NCI-H1417 (cell line): Measurements from ENCODE around the gene PLD1.

Experiments
- DNase-seq, 3 experiments: peaks; one replicate each; lab custom pipeline; 2025; lab: John Stamatoyannopoulos, UW

The PLD1 gene

GRCh38 chr3:171797873-171798272 lies 12.4 kb downstream of the PLD1 start:
- no peak for DNase-seq

GRCh38 chr3:171797265-171797679 lies 13.0 kb downstream of the PLD1 start:
- DNase-seq: no peak

DNA sequence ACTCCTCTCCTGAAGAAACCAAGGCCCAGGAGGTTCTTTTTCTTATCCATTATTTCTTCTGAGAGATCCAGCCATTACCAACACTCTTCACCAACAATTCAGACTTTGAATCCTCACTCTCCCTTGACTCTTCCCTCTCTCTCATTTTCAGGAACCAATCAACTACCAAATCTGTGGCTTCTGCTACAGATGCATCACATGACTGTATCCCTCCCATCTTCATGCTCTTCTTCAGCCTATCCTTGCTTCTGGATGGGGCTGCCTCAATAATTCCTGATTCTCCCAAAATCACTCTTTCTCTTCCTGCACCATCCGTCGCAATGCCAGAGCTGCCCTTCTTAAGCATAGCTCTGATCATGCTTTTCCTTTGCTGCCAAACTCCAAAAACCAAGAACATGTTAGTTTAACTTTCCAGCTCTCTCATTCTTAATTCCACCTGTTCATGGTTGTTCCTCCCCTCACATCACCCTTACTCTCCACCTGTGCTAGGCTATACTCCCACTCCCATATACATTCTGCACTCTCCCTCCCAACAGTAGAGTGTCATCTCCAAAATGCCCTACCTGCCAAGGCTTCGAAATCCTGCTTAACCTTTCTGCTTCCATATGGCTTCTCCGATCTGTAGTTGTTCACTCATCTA lies 13.5 kb downstream of the PLD1 start:
- DNase-seq: no peak

DNA sequence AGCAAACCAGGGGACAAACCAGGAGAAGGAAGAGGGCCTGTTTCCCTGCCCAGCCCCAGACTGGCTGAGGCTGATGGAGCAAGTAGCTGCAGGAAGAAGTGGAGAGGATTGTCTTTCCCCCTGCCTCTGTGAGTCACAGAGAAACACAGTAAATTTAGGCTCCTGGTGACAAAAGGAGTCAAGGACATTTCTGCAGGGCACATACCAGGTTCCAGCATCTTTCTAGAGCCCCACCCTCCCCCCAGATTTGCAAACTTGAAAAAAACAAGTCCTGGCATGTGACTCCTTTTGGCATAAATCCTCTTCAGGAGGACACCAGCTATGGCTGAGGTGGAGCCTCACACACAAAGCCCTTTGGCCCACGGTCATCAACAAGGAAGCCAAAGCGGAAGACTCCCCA lies 17.8 kb downstream of the PLD1 start:
- no peak for DNase-seq

- no peak for DNase-seq
Measured at GRCh38 chr3:171791692-171792076, 18.6 kb downstream of the PLD1 start.

GRCh38 chr3:171790898-171791691 lies 19.2 kb downstream of the PLD1 start:
- no peak for DNase-seq

- peak in 1 of 3 experiments; percentile 49 for DNase-seq
Measured at GRCh38 chr3:171790574-171790897, 19.7 kb downstream of the PLD1 start.

DNA sequence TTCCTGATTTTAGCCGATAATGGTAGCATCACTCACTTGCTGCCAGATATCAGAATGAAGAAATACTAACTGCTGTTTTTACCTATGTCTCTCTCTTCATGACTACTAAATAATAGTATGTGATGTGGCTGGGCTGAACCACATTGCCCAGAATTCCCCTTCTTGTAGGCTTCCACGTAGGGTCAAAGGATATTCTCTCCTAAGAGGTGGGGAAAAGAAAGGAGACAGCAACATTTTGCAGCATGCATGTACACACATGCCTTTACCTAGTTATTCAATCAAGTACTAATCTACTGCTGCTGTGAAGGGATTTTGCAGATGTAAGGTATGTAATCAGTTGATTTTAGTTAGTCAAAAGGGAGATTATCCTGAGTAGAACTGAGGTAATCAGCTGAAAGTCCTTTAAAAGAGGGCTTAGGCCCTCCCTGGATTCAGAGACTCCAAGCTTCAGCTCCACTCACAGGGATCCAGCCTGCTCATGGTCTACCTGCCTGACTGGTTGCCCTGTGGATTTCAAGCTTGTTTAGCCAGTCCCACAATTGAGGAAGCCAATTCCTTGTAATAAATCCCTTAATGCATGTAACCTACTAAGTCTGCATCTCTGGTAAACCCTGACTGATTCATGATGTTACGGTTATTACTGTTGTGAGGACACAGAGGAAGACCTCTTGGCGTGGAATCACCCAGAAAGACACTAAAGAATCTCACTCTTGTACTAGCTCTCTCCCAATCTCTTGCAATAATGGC lies 20.4 kb downstream of the PLD1 start:
- DNase-seq: no peak

- DNase-seq: peak in 1 of 3 experiments; percentile 34
Measured at GRCh38 chr3:171788546-171789351, 21.5 kb downstream of the PLD1 start.

- no peak for DNase-seq
Measured at GRCh38 chr3:171786997-171787396, 23.3 kb downstream of the PLD1 start.

DNA sequence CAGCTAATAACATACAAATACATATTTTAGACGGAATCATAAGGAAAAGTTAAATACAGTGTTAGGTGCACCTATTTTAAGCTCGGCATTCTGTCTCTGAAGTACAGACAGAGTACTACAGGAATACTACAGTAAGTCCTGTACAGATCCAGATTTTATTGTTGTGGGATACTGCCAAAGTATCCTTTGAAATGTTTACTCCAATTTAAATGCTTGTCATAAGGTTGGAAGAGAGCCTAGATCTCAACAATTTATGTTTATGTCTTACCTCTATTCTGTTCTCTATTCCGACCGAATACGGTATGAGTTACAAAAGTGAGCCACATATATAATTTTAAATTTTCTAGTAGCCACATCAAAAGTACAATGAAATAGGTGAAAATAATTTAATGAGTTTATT lies 25.3 kb downstream of the PLD1 start:
- no peak for DNase-seq

DNA sequence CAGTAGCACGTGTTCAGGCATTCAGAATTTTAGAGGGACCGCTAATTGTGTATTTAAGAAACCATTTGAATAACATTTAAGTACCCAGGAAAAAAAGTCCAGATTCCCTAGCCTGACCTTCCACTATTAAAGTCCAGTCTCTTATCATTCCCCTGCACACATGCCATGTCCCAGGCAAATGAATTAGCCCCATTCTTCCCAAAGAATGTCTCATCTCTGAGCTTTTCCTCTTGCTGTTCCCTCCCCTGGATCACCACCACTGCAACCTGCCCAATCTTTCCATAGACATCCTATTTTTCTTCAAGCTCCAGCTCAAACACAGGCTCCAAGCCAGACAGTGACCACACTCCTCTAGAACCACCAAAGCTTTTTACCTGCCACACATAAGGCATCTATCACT lies 25.9 kb downstream of the PLD1 start:
- DNase-seq: no peak

DNA sequence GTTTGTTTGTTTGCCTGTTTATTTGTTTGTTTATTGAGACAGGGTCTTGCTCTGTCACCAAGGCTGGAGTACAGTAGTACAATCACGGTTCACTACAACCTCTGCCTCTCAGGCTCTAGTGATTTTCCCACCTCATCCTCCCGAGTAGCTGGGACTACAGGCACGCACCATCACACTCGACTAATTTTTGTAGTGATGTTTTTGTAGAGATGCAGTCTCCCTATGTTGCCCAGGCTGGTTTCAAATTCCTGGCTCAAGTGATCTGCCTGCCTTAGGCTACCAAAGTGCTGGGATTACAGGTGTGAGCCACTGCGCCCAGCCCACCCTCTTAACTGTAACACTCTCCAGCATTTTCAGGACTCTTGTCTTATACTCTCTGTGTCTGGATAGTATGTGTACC lies 26.7 kb downstream of the PLD1 start:
- peak in 1 of 3 experiments; percentile 32 for DNase-seq

DNA sequence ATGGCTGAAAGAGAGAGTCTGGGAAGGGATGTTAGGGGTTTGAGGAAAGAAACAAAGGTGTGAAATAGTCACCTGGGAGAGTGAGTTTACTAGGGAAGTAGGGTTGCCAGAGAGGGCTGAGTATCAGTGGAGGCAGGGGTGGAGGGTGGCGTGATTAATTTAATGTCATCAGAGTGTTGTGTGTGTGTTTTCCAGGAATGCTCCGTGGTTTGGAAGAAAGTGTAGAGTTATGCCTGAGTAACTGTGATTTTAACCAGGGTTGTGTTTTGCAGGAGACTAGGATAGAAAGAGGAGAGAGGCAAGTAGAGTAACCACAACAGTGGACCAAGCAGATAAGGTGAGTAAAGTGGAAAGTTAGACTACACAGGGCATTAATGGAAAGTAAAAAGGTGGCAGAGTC lies 27.2 kb downstream of the PLD1 start:
- DNase-seq: no peak

- DNase-seq: no peak
Measured at GRCh38 chr3:171782617-171783016, 27.7 kb downstream of the PLD1 start.

- no peak for DNase-seq
Measured at GRCh38 chr3:171781711-171782127, 28.6 kb downstream of the PLD1 start.

DNA sequence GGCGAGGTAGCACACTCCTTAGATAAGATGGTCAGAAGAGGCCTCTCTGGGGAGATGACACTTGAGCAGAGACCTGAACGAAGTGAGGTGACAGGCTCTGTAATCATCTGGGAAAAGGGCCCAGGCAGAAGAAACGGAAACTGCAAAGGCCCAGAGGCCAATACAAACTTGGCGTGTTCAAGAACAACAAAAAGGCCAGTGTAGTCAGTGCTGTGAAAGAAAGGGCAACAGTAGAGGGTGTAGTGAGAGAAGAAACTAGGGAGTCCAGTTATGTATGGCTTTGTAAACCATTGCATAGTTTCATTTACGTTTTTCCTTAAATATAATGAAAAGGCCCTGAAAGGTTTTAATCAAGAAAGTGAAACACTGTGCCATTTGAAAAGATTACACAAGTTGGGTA lies 31.8 kb downstream of the PLD1 start:
- no peak for DNase-seq

- DNase-seq: no peak
Measured at GRCh38 chr3:171777596-171777995, 32.7 kb downstream of the PLD1 start.

DNA sequence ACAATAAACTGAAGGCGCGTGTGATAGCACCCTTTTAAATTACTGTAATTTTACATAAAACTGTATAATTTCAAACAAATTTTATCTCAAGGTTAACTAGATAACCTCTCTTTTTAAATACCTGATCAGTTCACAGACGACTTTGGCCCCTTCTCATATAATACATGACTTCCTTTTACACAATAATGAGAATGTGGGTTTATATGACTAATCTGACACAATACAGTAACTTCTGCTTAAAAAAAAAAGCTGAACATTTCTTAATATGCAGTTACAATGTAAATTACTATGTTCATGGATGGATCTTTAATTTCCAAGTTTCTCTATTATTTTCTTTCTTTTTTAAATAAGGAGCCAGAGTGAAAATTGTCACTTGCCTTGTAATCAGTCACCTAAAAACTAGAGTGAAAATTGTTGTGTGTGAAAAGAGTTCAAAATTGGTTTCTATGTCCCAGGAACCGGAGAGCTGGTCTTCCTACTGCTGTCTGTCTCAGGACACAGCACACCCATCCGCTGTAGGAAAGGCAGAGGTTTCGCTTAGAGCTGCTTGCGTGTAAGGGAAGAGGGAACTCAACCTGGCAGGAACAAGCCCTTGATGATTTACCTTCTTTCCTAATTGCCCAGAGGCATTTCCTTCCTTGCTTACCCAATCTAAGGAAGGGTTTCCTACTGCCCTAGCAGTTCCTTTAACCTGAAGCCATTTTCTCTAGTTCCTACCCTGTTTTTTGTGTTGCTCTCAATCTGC lies 33.3 kb downstream of the PLD1 start:
- DNase-seq: peak in 1 of 3 experiments; percentile 15

DNA sequence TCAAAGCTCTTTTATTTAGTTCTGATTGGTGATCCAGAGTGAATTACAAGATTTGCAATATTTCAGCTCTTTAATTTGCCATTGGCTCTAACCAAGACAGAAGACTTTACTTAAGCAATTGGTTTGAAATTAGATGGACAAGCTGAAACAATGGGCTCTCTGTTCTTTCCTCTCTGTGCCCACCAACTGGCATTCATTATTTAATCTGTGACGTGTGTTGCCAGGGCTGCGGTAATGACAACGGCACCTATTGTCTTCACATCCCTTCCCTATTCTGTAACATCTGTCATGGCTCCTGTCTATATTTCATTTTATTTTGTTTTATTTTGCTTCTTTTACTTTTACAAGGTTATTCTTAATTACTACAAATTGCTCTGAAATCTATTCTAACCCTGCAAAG lies 33.9 kb downstream of the PLD1 start:
- peak in 2 of 3 experiments; percentile 16 to 59 for DNase-seq

DNA sequence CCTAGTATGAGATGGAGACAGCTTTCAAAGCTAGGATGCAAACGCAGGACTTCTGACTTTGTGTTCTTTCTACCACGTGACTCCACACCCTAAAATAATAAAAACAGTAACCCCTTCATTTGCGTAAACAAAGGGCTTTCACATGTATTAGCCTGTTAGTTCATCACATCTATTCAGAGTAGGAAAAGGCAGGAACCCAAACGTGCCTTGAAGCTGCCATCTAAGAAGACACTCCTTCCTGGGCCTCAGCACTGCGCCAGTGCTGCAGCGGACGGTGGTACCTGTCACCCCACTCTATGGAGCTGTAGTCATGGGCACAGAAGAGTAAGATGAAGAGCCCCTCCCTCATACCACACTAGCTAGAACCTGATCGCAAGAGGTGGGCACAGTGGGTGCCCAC lies 34.3 kb downstream of the PLD1 start:
- DNase-seq: no peak

- DNase-seq: no peak
Measured at GRCh38 chr3:171774521-171774920, 35.8 kb downstream of the PLD1 start.
